GM18517 (cell line): Measurements from ENCODE around the gene KLHL29.

Source experiments
- ATAC-seq: cut with Tn5 transposase; IDR thresholded peaks from one replicate; pipeline ENCODE4 v1.9.1; 2021; ENCODE audit warnings: mild to moderate bottlenecking, moderate library complexity; ENCODE audit not compliant: unreplicated experiment

Gene KLHL29

GRCh38 chr2:23601301-23601965, 216.5 kb downstream of the KLHL29 start:
- ATAC-seq = no peak

GRCh38 chr2:23602116-23602515, 217.1 kb downstream of the KLHL29 start:
- no peak for ATAC-seq

- ATAC-seq = no peak
Measured at GRCh38 chr2:23603156-23603555, 218.2 kb downstream of the KLHL29 start.

- no peak for ATAC-seq
Measured at GRCh38 chr2:23603581-23603980, 218.6 kb downstream of the KLHL29 start.

- no peak for ATAC-seq
Measured at GRCh38 chr2:23604731-23605130, 219.8 kb downstream of the KLHL29 start.

GRCh38 chr2:23605236-23605635, 220.3 kb downstream of the KLHL29 start:
- no peak for ATAC-seq

GRCh38 chr2:23606196-23606595, 221.2 kb downstream of the KLHL29 start:
- no peak for ATAC-seq

- ATAC-seq = no peak
Measured at GRCh38 chr2:23606968-23607367, 222.0 kb downstream of the KLHL29 start.

- ATAC-seq = no peak
Measured at GRCh38 chr2:23607925-23608324, 222.9 kb downstream of the KLHL29 start.

GRCh38 chr2:23609254-23609653, 224.3 kb downstream of the KLHL29 start:
- ATAC-seq = no peak

- no peak for ATAC-seq
Measured at GRCh38 chr2:23611839-23612238, 226.9 kb downstream of the KLHL29 start.

- no peak for ATAC-seq
Measured at GRCh38 chr2:23614701-23615100, 229.7 kb downstream of the KLHL29 start.

GRCh38 chr2:23615216-23616020, 230.4 kb downstream of the KLHL29 start:
- ATAC-seq = no peak

GRCh38 chr2:23616630-23617029, 231.7 kb downstream of the KLHL29 start:
- no peak for ATAC-seq

GRCh38 chr2:23617167-23617810, 232.3 kb downstream of the KLHL29 start:
- ATAC-seq = no peak

- no peak for ATAC-seq
Measured at GRCh38 chr2:23617811-23618215, 232.8 kb downstream of the KLHL29 start.

- no peak for ATAC-seq
Measured at GRCh38 chr2:23618265-23618664, 233.3 kb downstream of the KLHL29 start.

GRCh38 chr2:23618794-23619530, 234.0 kb downstream of the KLHL29 start:
- ATAC-seq = no peak

- ATAC-seq = no peak
Measured at GRCh38 chr2:23619941-23620340, 235.0 kb downstream of the KLHL29 start.

GRCh38 chr2:23620841-23621341, 235.9 kb downstream of the KLHL29 start:
- no peak for ATAC-seq

- no peak for ATAC-seq
Measured at GRCh38 chr2:23621616-23622015, 236.6 kb downstream of the KLHL29 start.
